HG03108 (cell line): ENCODE measurements around the gene KLHL7.
"Not testable (repeated sequence)": the region's sequence is repeated elsewhere in the genome, so short reads cannot be mapped to it uniquely, and the experiment has no call there.

Experiments used
- ATAC-seq: cut with Tn5 transposase; IDR thresholded peaks from one replicate; pipeline ENCODE4 v1.9.1; 2021; ENCODE audit warnings: moderate library complexity; ENCODE audit not compliant: unreplicated experiment

Gene KLHL7

DNA sequence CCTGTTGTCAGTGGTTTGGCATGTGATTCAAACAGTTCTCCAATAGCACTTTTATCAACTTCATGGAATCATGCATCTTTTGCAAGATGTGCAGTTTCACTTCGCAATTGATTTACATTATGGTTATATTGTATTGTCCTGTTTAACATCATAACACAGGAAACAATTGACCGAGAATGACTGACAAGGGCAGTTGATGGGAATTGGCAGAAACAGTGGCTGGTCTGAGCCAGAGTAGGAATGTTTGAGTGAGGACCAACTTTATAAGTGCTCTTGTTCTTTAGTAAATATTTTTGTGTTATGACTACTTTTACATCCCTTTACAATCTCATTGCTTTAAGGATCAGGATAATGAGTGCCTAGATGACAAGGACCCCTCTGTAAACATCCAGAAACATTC lies 2.2 kb downstream of the KLHL7 start:
- ATAC-seq = no peak

DNA sequence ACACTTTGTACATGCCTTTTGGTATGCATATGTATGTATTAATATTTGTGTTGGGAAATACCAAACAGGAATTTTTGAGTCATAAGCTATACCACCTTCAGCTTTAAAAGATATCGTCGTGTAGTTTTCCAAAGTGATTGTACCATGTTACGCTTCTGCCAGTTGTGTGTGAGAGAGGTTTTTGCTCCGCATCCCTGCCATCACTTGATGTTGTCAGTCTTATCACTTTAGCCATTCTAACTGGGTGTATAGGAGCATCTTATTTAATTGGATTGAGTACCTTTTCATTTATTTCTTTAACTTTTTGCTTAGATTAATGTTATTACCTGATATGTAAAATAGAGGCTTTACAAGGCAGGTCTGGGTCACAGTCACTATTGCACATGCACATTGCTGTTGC lies 3.4 kb downstream of the KLHL7 start:
- ATAC-seq = no peak

DNA sequence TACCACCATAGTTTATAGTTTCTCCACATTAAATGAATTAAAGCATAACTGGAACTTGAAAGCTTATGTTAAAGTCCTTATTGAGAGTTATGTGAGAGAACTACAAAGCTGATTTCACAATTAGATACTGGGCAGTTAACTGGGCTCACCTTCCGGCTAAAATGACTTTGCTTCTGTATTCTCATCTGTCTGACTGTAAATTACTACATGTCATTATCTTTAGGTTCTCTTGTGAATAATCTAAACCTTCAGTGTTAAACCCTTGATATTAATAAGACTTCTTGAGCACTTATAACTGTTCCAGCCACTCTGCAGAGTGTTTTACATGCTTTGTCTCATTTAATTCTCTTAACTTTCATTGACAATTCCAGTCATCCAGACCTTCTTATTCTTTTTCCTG lies 3.9 kb downstream of the KLHL7 start:
- ATAC-seq = no peak

DNA sequence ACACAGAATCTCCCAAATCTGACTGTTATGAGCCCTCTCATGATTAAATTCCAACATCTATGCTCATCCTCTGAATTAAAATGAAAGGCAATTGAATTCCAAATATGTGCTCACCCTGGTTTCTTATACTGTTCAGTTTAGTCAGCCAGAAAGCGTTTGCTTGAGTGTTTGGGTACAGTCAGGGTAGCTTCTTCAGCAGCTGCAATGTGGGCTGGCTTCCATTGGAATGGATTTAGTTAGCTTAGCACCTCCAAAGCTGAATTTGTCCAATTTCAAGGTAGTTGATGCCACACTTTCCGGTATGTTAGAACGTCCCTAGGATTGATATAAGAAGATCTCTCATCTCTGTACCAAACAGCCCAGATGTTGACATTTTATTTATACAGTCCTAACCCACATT lies 9.3 kb downstream of the KLHL7 start:
- no peak for ATAC-seq

DNA sequence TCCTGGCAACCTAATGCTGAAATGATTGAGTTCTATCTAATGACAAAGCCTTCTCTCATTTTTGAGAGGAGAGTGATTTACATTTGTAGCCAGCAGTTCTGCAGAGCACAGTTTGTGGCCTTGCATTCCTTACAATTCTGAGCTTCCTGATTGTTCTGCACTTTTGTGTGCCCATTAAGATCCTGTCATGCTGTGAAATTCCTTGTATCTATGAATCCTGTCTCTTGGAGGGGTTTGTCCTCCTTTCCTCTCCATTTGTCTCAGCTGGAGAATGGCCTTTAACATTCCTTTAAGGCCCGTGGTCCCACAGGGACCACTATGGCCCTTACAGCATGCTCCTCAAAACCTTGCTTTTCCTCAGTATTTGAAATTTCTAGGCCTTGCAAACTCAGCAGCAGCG lies 10.4 kb downstream of the KLHL7 start:
- ATAC-seq = no peak

DNA sequence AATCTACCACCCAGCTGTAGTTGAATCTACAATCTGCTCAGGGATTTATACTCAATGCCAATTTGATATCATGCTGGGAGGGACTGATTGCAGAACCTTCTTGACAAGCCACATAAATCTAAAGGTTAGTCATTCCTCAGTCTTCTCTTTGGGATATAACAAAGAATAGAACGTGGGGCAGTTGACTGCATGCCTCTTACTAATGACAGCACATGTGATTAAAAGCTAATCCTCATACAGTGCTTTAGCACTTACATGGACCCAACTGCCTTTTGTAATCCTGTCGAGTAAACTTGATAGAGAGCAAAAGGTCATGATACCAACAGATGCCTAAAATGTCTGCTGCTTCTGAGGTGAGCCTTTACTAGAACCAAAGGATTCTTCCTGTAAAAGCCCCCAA lies 12.3 kb downstream of the KLHL7 start:
- no peak for ATAC-seq

- no peak for ATAC-seq
Observed at GRCh38 chr7:23120106-23120505, 14.5 kb downstream of the KLHL7 start.

GRCh38 chr7:23121165-23121564 lies 15.6 kb downstream of the KLHL7 start:
- no peak for ATAC-seq

DNA sequence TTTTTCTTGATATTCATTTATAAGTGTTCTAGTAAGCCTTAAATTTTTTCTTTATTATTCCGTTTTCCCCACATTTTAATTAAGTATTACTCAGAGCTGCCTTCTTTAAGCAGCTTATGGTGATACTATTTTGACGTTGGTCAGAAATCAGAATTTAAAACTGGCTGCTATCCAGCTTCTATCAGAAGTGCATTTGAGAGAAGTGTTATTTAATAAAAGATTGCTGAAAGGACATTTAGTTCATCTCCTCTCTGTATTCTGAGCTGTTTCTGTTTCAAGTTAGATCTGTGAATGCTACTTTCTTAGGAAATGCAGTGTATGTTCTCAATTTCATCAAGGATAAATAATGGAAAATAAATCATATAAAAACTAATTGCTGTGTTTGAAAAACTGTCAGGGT lies 17.4 kb downstream of the KLHL7 start:
- no peak for ATAC-seq

GRCh38 chr7:23123465-23123864 lies 17.9 kb downstream of the KLHL7 start:
- ATAC-seq = no peak

DNA sequence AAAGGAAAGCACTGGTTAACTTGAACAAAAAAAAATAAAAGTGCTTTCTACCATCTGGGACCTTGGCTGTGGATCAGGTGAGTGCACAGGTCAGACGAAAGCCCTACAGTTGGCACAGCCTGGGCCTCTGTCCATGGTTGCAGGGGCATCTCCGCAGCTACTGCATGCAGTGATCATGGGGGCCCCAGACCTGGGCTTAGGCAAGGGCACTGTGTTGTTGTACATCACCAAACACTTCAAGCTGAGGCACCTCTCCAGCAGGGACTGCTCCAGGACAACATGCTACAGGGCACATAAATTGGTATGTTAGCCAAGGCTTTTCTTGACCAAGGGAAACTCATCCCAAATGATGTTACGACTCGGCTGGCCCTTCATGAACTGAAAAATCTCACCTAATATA lies 23.5 kb downstream of the KLHL7 start:
- ATAC-seq = no peak

DNA sequence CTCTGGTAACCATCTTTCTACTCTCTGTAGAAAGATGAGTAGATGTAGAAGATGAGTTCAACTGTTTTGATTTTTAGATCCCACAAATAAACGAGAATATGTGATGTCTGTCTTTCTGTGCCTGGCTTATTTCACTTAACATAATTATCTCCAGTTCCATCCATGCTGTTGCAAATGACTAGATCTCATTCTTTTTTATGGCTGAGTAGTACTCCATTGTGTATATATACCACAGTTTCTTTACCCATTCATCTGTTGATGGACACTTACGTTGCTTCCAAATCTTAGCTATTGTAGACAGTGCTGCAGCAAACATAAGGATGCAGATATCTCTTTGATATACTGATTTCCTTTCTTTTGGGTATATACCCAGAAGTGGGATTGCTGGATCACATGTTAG lies 26.2 kb downstream of the KLHL7 start:
- not testable (repeated sequence) for ATAC-seq

DNA sequence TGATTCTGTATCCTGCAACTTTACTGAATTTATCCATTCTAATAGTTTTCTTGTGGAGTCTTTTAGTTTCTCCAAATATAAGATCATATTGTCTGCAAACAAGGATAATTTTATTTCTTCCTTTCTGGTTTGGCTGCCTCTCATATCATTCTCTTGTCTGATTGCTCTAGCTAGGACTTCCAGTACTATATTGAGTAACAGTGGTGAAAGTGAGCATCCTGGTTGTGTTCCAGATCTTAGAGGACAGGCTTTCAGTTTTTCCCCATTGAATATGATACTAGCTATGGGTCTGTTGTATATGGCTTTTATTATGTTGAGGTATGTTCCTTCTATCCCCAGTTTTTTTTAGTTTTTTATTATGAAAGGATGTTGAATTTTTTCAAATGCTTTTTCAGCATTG lies 28.2 kb downstream of the KLHL7 start:
- no peak for ATAC-seq

- no peak for ATAC-seq
Observed at GRCh38 chr7:23135755-23136154, 30.2 kb downstream of the KLHL7 start.

DNA sequence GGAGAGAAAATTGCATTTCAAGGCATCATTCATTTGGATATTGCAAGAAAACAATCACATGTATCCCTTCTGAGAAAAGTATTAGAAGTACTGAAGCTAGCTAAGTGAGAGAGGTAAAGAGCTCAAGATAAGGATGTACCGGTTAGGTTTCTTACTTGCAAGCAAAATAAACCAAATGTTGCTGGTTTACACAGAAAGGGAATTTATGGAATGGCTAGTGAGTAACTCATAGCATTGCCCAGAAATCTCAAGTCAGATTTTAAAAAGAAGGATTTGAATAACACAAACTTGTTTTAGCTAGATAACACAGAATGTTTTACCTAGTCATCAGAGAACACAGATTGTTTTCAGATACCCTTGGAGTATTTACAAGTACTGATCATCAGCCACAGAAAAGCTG lies 30.6 kb downstream of the KLHL7 start:
- ATAC-seq = no peak

GRCh38 chr7:23157679-23158078 lies 52.1 kb downstream of the KLHL7 start:
- ATAC-seq = no peak

DNA sequence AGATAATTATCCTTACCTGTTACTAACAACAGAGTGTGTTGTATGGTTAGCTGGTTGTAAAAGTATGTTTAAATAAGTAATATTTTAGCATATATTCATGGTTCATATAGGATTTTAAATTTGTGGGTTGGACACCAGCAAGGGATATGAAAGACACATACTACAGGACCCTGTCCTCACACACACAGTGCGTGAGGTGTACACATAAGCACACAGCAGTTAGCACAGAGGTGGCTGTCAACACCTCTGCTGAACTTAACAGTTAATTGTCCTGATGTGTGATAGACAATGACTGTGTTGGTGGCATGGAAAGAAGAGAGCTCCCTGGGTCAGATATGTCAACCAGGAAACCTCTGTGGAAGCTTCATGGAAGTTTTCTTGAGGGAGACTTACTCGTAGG lies 53.0 kb downstream of the KLHL7 start:
- ATAC-seq = no peak

- no peak for ATAC-seq
Observed at GRCh38 chr7:23161482-23161881, 55.9 kb downstream of the KLHL7 start.

GRCh38 chr7:23164846-23165245 lies 59.3 kb downstream of the KLHL7 start:
- no peak for ATAC-seq

DNA sequence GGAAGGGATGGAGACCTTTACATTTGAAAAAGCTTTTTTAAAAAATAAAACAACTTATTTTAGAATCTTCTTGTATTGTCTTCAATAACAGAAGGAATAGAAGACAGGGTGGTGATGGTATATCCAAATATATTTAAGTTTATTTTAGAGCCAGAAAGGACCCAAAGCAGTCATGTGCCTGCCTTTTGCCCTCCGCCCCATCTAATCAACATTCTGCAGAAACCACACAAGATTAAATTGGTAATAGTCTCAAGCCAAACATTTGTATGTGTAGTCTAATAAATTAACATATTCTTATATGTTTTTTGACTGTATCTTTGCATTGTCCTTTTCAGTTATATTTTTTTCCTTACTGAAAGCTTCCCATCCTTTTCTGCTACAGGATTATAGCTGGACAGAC lies 59.7 kb downstream of the KLHL7 start:
- no peak for ATAC-seq

DNA sequence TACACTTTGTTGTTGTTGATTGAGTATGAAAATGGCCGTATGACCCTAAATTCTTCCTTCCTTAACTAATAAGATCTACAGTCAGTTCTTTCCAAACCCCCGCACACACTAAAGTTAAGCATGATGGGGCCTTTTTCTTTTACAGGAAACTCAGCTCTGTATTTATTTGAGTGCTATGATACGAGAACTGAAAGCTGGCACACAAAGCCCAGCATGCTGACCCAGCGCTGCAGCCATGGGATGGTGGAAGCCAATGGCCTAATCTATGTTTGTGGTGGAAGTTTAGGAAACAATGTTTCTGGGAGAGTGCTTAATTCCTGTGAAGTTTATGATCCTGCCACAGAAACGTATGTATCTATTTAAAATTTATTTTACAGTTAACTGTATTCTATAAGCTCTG lies 62.1 kb downstream of the KLHL7 start:
- ATAC-seq = no peak

- ATAC-seq = no peak
Observed at GRCh38 chr7:23168111-23168885, 62.7 kb downstream of the KLHL7 start.

GRCh38 chr7:23175938-23176337 lies 70.4 kb downstream of the KLHL7 start:
- ATAC-seq = no peak
